GM12878 (cell line): ENCODE measurements around the gene GRAMD1B. TPM values are rescaled to one million over a fixed set of nuclear protein-coding genes. Genes with fewer than 3 reads are reported as not detected.

ENCODE experiments used
- ATAC-seq: fragments of 200-7000 bp; cut with Tn5 transposase; 3 replicates; pipeline ENCODE4 v1.9.1; 2020; ENCODE audit warnings: mild to moderate bottlenecking, moderate library complexity
- BruUV-seq: library from RNA; stranded (reverse); fragments of 400-500 nt; replicated peaks from 2 replicates; lab custom pipeline; 2021; lab: Mats Ljungman, UMichigan
- CTCF ChIA-PET: fragments of 300-600 bp; sonication (Branson Sonifier 250); formaldehyde crosslinking; extraction: SDS; loops from one replicate; lab custom pipeline; 2021; ENCODE audit warnings: inconsistent platforms; lab: Yijun Ruan, JAX
- POLR2A ChIA-PET: fragments of 350-600 bp; formaldehyde crosslinking; extraction: SDS; loops from one replicate; lab custom pipeline; 2021; ENCODE audit warnings: inconsistent platforms; lab: Charles Lee
- RAD21 ChIA-PET: fragments of 300-600 bp; sonication (Branson Sonifier 250); formaldehyde crosslinking; loops from one replicate; lab custom pipeline; 2023; ENCODE audit warnings: antibody characterized with exemption; ENCODE audit not compliant: unreplicated experiment; lab: Charles Lee
- SMC1A ChIA-PET: fragments of 300-600 bp; sonication (Branson Sonifier 250); formaldehyde crosslinking; loops from one replicate; lab custom pipeline; 2023; ENCODE audit not compliant: unreplicated experiment, uncharacterized antibody; lab: Charles Lee
- DNase-seq: peaks from one replicate; pipeline ENCODE4 v3.0.0-alpha.2; 2011; ENCODE audit warnings: low read depth, low spot score
- FAIRE-seq: peaks from 3 replicates; lab custom pipeline; 2011; peaks lifted over from hg19 to GRCh38; lab: Jason Lieb, UNC
- H2AFZ ChIP-seq: 2 replicates; pipeline ENCODE4 v1.6.0; 2011; ENCODE audit warnings: low read depth, low read length, control low read depth; ENCODE audit not compliant: control insufficient read depth
- H3K27ac ChIP-seq: 2 replicates; pipeline ENCODE4 v1.5.1; 2011; ENCODE audit warnings: control low read depth; ENCODE audit not compliant: control insufficient read depth, insufficient read depth
- H3K27me3 ChIP-seq, 2 experiments: replicated peaks in 1 of 2; 2 replicates each; pipeline versions ENCODE4 v1.6.0 to v1.6.1; 2011; ENCODE audit warnings: low read length in 1 of 2; ENCODE audit not compliant: control insufficient read depth in 2 of 2, insufficient read depth in 2 of 2
- H3K36me3 ChIP-seq, 2 experiments: 2 replicates each; pipeline ENCODE4 v1.5.1; 2011; ENCODE audit warnings: low read length in 1 of 2; ENCODE audit not compliant: control insufficient read depth in 2 of 2, insufficient read depth in 2 of 2
- H3K4me1 ChIP-seq: 2 replicates; pipeline ENCODE4 v1.6.1; 2011; ENCODE audit warnings: mild to moderate bottlenecking, low read length, moderate library complexity, mixed read lengths; ENCODE audit not compliant: control insufficient read depth, insufficient read depth
- H3K4me2 ChIP-seq: 2 replicates; pipeline ENCODE4 v1.6.0; 2011; ENCODE audit warnings: control low read depth; ENCODE audit not compliant: control insufficient read depth, insufficient read depth
- H3K4me3 ChIP-seq: fragments of 200-600 bp; sonication (generic); 2 replicates; pipeline ENCODE4 v1.5.1; 2016
- H3K79me2 ChIP-seq: 2 replicates; pipeline ENCODE4 v1.6.0; 2011; ENCODE audit warnings: low read length; ENCODE audit not compliant: control insufficient read depth, insufficient read depth
- H3K9ac ChIP-seq: 2 replicates; pipeline ENCODE4 v1.8.0; 2011; ENCODE audit warnings: low read length, control low read depth, mixed read lengths; ENCODE audit not compliant: control insufficient read depth, insufficient read depth
- H3K9me3 ChIP-seq: replicated peaks from 3 replicates; pipeline ENCODE4 v1.5.1; 2011; ENCODE audit warnings: mild to moderate bottlenecking, low read length; ENCODE audit not compliant: control insufficient read depth, insufficient read depth
- H4K20me1 ChIP-seq: 2 replicates; pipeline ENCODE4 v1.6.0; 2011; ENCODE audit not compliant: control insufficient read depth, insufficient read depth
- ASH2L ChIP-seq: fragments of 300-600, 200-600 bp; sonication (generic); IDR thresholded peaks from 2 replicates; pipeline ENCODE4 v1.6.1; 2017; ENCODE audit warnings: low read depth, mild to moderate bottlenecking, borderline replicate concordance
- GABPA ChIP-seq: IDR thresholded peaks from 2 replicates; pipeline ENCODE4 v1.6.1; 2014; ENCODE audit warnings: antibody characterized with exemption, low read depth, mild to moderate bottlenecking, inconsistent platforms
- HCFC1 ChIP-seq: fragments of 150-350 bp; IDR thresholded peaks from 2 replicates; pipeline ENCODE4 v1.6.1; 2014; ENCODE audit warnings: low read length
- PAX8 ChIP-seq: fragments of 450-650 bp; IDR thresholded peaks from 2 replicates; pipeline ENCODE4 v1.6.1; 2017; ENCODE audit warnings: mild to moderate bottlenecking, moderate library complexity
- POLR2AphosphoS5 ChIP-seq: IDR thresholded peaks from 2 replicates; pipeline ENCODE4 v1.6.1; 2011; ENCODE audit warnings: mild to moderate bottlenecking, low read length, inconsistent platforms
- WGBS: methylation state at CpG from one replicate; pipeline ENCODE4 v1.1.6; 2016; ENCODE audit warnings: low lambda C conversion rate; ENCODE audit not compliant: insufficient replicate concordance, insufficient coverage; ENCODE audit errors: missing lambda C conversion rate; 5-methylcytosine and 5-hydroxymethylcytosine counted together
- in situ Hi-C: fragments of 300-500 bp; cut with MboI; formaldehyde crosslinking; loops from 9 replicates; pipeline ENCODE4 v1.14.3; 2018; ENCODE audit warnings: mixed read lengths
- intact Hi-C: fragments of 100-400 bp; cut with micrococcal nuclease; formaldehyde crosslinking; loops from one replicate; pipeline ENCODE4 v1.14.2; 2022; ENCODE audit not compliant: unreplicated experiment
- polyA plus RNA-seq, 11 experiments: library from polyadenylated mRNA; depleted of rRNA in 4 of 11; unstranded in 6 of 11; stranded (reverse) in 5 of 11; fragments of >200 nt; fragmentation: Nextera tagmentation in 4 of 11; fragmentation: Illumina TruSeq in 1 of 11; extraction: Ambion mirVana in 4 of 11; extraction: Trizol in 1 of 11; gene quantifications; 1 replicate in 1 of 11; 2 replicates in 10 of 11; pipeline versions ENCODE4 v1.2.1 to v1.2.3, GENCODE V29; 2011 to 2016; ENCODE audit warnings: inconsistent platforms in 2 of 11, missing spikeins in 2 of 11, low read depth in 1 of 11
- total RNA-seq, 4 experiments: library from RNA; depleted of rRNA in 3 of 4; stranded (reverse); fragments of >200 nt in 3 of 4; fragmentation: Illumina TruSeq in 1 of 4; extraction: Trizol in 1 of 4; gene quantifications; 2 replicates each; pipeline versions ENCODE4 v1.2.1 to v1.2.3, GENCODE V29; 2013 to 2021
- TF ChIP-seq, protein P1 (sequence below): fragments of 450-650 bp; IDR thresholded peaks from 2 replicates; pipeline ENCODE4 v1.6.1; 2018; ENCODE audit warnings: borderline replicate concordance, mild to moderate bottlenecking; ENCODE audit not compliant: partially characterized antibody
- TF ChIP-seq, protein P2 (sequence below): IDR thresholded peaks from 2 replicates; pipeline ENCODE4 v1.6.1; 2011; ENCODE audit warnings: low read depth, low read length, improper control_type of control experiment, borderline replicate concordance
- TF ChIP-seq, protein P3 (sequence below): fragments of 450-650 bp; formaldehyde crosslinking; IDR thresholded peaks from 2 replicates; pipeline ENCODE4 v1.4.0; 2020; ENCODE audit warnings: mild to moderate bottlenecking, moderate library complexity
- TF ChIP-seq, protein P4 (sequence below): fragments of 450-650 bp; IDR thresholded peaks from 2 replicates; pipeline ENCODE4 v1.6.1; 2014; ENCODE audit warnings: mild to moderate bottlenecking
- TF ChIP-seq, protein P5 (sequence below): IDR thresholded peaks from 2 replicates; pipeline ENCODE4 v1.6.1; 2012; ENCODE audit warnings: low read depth, low read length, improper control_type of control experiment
- TF ChIP-seq, protein P6 (sequence below): fragments of 450-650 bp; IDR thresholded peaks from 2 replicates; pipeline ENCODE4 v1.6.1; 2016; ENCODE audit warnings: mild to moderate bottlenecking

Gene GRAMD1B
- total and polyA plus RNA-seq, 10 of the 15 experiments (the other 5 are each of a cell fraction or from before 2014, with no cell fraction given) = 1.9 to 49.1 (median 26.9) TPM

DNA sequence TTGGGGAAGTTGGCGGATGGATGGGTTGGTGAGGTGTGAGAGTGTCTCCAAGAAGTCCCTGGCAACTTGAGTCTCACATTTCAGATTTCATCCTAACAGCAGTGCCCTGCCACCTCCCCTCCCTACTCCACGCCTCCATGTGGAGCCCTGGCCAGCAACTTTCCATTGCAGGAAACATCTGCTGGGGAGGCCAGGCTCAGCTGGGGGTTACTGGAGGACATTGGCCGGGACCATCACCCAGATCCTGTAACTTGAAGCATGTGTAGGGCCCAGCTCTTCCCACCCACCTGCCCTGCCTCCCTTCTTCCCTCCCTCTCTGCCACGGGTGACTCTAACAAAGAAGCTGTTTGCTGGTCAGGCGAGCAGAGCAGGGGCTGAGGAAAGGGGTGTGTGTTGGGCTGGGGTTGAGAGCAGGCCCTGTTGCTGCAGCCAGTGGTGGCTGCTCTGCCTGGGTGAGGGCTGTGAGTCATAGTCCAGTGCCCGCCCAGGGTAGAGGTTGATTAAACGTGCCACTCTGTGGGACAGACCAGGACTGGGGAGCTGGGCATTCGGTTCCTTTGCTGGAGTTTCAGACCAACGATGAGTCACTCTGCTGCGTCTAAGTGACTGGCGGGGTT is 160.3 kb downstream of the GRAMD1B start:
- Histone ChIP-seq H3K4me1 (no peaks in the 10 kb centered on the region), H2AFZ (no peak overlapping the region), H3K27me3 (no peaks in the 10 kb centered on the region), H3K27ac (no peak overlapping the region), H3K9me3 (no peaks in the 10 kb centered on the region), H3K79me2 (no peaks in the 10 kb centered on the region), H3K4me3 (no peak overlapping the region), H3K36me3 (peaks cover 0 to 8% of the 10 kb centered on the region in 2 experiments; a peak in 3 of 4 replicates), H4K20me1 (no peaks in the 10 kb centered on the region), H3K9ac (no peak overlapping the region), H3K4me2 (no peak overlapping the region)
- CTCF ChIA-PET = interaction anchor here (1.6 kb wide), 1 partner anchor 14 kb away, joined by 7 read pairs; no protein-coding TSS in a partner anchor
- WGBS = 43% methylated on average over 11 of the region's 11 CpGs
- DNase-seq = no peak
- BruUV-seq = no TSS peak
- no peak for FAIRE-seq
- no peak; the same call in 2 of the 3 replicates for ATAC-seq
- in situ Hi-C loops = no loop called here
- TF ChIP-seq PAX8 (no peak), ASH2L (no peak), HCFC1 (no peak), POLR2AphosphoS5 (no peak), GABPA (no peak)
- TF ChIP-seq, protein P1, sequence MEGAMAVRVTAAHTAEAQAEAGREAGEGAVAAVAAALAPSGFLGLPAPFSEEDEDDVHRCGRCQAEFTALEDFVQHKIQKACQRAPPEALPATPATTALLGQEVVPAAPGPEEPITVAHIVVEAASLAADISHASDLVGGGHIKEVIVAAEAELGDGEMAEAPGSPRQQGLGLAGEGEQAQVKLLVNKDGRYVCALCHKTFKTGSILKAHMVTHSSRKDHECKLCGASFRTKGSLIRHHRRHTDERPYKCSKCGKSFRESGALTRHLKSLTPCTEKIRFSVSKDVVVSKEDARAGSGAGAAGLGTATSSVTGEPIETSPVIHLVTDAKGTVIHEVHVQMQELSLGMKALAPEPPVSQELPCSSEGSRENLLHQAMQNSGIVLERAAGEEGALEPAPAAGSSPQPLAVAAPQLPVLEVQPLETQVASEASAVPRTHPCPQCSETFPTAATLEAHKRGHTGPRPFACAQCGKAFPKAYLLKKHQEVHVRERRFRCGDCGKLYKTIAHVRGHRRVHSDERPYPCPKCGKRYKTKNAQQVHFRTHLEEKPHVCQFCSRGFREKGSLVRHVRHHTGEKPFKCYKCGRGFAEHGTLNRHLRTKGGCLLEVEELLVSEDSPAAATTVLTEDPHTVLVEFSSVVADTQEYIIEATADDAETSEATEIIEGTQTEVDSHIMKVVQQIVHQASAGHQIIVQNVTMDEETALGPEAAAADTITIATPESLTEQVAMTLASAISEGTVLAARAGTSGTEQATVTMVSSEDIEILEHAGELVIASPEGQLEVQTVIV = no peak
- TF ChIP-seq, protein P2, sequence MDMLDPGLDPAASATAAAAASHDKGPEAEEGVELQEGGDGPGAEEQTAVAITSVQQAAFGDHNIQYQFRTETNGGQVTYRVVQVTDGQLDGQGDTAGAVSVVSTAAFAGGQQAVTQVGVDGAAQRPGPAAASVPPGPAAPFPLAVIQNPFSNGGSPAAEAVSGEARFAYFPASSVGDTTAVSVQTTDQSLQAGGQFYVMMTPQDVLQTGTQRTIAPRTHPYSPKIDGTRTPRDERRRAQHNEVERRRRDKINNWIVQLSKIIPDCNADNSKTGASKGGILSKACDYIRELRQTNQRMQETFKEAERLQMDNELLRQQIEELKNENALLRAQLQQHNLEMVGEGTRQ = no peak
- TF ChIP-seq, protein P3, sequence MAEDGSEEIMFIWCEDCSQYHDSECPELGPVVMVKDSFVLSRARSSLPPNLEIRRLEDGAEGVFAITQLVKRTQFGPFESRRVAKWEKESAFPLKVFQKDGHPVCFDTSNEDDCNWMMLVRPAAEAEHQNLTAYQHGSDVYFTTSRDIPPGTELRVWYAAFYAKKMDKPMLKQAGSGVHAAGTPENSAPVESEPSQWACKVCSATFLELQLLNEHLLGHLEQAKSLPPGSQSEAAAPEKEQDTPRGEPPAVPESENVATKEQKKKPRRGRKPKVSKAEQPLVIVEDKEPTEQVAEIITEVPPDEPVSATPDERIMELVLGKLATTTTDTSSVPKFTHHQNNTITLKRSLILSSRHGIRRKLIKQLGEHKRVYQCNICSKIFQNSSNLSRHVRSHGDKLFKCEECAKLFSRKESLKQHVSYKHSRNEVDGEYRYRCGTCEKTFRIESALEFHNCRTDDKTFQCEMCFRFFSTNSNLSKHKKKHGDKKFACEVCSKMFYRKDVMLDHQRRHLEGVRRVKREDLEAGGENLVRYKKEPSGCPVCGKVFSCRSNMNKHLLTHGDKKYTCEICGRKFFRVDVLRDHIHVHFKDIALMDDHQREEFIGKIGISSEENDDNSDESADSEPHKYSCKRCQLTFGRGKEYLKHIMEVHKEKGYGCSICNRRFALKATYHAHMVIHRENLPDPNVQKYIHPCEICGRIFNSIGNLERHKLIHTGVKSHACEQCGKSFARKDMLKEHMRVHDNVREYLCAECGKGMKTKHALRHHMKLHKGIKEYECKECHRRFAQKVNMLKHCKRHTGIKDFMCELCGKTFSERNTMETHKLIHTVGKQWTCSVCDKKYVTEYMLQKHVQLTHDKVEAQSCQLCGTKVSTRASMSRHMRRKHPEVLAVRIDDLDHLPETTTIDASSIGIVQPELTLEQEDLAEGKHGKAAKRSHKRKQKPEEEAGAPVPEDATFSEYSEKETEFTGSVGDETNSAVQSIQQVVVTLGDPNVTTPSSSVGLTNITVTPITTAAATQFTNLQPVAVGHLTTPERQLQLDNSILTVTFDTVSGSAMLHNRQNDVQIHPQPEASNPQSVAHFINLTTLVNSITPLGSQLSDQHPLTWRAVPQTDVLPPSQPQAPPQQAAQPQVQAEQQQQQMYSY (CRISPR knock-in tag) = no peak
- TF ChIP-seq, protein P4, sequence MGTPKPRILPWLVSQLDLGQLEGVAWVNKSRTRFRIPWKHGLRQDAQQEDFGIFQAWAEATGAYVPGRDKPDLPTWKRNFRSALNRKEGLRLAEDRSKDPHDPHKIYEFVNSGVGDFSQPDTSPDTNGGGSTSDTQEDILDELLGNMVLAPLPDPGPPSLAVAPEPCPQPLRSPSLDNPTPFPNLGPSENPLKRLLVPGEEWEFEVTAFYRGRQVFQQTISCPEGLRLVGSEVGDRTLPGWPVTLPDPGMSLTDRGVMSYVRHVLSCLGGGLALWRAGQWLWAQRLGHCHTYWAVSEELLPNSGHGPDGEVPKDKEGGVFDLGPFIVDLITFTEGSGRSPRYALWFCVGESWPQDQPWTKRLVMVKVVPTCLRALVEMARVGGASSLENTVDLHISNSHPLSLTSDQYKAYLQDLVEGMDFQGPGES = no peak
- TF ChIP-seq, protein P5, sequence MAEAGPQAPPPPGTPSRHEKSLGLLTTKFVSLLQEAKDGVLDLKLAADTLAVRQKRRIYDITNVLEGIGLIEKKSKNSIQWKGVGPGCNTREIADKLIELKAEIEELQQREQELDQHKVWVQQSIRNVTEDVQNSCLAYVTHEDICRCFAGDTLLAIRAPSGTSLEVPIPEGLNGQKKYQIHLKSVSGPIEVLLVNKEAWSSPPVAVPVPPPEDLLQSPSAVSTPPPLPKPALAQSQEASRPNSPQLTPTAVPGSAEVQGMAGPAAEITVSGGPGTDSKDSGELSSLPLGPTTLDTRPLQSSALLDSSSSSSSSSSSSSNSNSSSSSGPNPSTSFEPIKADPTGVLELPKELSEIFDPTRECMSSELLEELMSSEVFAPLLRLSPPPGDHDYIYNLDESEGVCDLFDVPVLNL = no peak
- TF ChIP-seq, protein P6, sequence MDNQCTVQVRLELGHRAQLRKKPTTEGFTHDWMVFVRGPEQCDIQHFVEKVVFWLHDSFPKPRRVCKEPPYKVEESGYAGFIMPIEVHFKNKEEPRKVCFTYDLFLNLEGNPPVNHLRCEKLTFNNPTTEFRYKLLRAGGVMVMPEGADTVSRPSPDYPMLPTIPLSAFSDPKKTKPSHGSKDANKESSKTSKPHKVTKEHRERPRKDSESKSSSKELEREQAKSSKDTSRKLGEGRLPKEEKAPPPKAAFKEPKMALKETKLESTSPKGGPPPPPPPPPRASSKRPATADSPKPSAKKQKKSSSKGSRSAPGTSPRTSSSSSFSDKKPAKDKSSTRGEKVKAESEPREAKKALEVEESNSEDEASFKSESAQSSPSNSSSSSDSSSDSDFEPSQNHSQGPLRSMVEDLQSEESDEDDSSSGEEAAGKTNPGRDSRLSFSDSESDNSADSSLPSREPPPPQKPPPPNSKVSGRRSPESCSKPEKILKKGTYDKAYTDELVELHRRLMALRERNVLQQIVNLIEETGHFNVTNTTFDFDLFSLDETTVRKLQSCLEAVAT = no peak
- SMC1A ChIA-PET = interaction anchor here (1.6 kb wide), 1 partner anchor 14 kb away, joined by 3 read pairs; no protein-coding TSS in a partner anchor
- RAD21 ChIA-PET = no interaction called here
- intact Hi-C loops = no loop called here
- POLR2A ChIA-PET = no interaction called here
